ENCODE measurements around the gene RPL22.

DNA sequence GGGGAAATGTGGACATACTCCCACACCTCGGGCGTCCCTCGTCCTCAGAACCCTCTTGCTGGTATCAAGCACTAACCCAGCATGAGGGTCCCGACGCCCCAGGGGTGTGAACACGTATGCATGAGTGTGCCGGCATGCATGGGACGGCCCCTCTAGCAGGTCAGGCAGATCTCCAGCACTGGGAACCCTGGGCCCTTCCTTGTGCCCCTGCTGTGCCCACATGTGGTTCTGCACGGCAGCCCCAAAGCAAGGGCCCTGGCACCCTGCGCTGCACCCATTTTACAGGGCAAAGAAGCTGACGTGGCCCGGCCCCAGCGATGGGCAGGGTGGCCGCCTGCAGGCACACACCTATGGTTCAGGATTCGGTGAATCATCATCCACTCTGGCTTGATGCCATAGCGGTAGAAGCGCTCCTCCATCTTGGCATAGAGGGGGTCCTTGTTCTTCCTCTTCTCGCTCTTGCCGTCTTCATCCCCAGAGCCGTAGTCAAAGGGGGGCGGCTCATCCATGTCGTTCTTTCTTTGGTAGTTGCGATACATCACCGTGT lies 53.5 kb downstream of the RPL22 start:
- TF ChIP-seq, protein P1, sequence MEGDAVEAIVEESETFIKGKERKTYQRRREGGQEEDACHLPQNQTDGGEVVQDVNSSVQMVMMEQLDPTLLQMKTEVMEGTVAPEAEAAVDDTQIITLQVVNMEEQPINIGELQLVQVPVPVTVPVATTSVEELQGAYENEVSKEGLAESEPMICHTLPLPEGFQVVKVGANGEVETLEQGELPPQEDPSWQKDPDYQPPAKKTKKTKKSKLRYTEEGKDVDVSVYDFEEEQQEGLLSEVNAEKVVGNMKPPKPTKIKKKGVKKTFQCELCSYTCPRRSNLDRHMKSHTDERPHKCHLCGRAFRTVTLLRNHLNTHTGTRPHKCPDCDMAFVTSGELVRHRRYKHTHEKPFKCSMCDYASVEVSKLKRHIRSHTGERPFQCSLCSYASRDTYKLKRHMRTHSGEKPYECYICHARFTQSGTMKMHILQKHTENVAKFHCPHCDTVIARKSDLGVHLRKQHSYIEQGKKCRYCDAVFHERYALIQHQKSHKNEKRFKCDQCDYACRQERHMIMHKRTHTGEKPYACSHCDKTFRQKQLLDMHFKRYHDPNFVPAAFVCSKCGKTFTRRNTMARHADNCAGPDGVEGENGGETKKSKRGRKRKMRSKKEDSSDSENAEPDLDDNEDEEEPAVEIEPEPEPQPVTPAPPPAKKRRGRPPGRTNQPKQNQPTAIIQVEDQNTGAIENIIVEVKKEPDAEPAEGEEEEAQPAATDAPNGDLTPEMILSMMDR (IDR thresholded peaks at IDR 0.05; ENCODE audit: low read depth, low read length): no peak
- no peak for TF ChIP-seq EZH2phosphoT487 (IDR thresholded peaks at IDR 0.05; ENCODE audit: low read depth)

Data from OCI-LY3 (cell line).